ENCODE results near the gene TNFRSF1B.

GRCh38 chr1:12162459-12163137, 4.2 kb upstream of the TNFRSF1B start:
- TF ChIP-seq ZBTB8A (tag by site-specific recombination; IDR thresholded peaks at IDR 0.05) (no peak), CTCF (tag by site-specific recombination; IDR thresholded peaks at IDR 0.05) (no peak), ZBTB17 (tag by site-specific recombination; IDR thresholded peaks at IDR 0.05) (no peak)

All from HEK293 (cell line).